Esophagus squamous epithelium (tissue), 5 donors: Measurements from ENCODE around the gene INPP4B. TPM values are rescaled to one million over a fixed set of nuclear protein-coding genes. Genes with fewer than 3 reads are reported as not detected.

Experiments
- DNase-seq: peaks from one replicate; lab custom pipeline; 2025; lab: John Stamatoyannopoulos, UW
- H3K27ac ChIP-seq, 4 donors: fragments of 200-600 bp; sonication (generic); one replicate each; pipeline ENCODE4 v1.5.1; 2016 to 2019; ENCODE audit warnings: mild to moderate bottlenecking in 1 of 4
- H3K27me3 ChIP-seq, 4 donors: fragments of 200-600 bp; sonication (generic); 1 replicate in 3 of 4; 2 replicates in 1 of 4; pipeline versions ENCODE4 v1.5.1 to v1.6.0; 2017 to 2021; ENCODE audit warnings: antibody characterized with exemption in 1 of 4
- H3K36me3 ChIP-seq, 3 donors: fragments of 200-600 bp; sonication (generic); one replicate each; pipeline ENCODE4 v1.5.1; 2016 to 2019
- H3K4me1 ChIP-seq, 3 donors: fragments of 200-600 bp; sonication (generic); one replicate each; pipeline ENCODE4 v1.5.1; 2017 to 2019
- H3K4me3 ChIP-seq, 4 donors: fragments of 200-600 bp; sonication (generic); 1 replicate in 3 of 4; 2 replicates in 1 of 4; pipeline ENCODE4 v1.5.1; 2016 to 2019; ENCODE audit warnings: mild to moderate bottlenecking in 2 of 4, moderate library complexity in 1 of 4
- H3K9me3 ChIP-seq, 3 donors: fragments of 200-600 bp; sonication (generic); one replicate each; pipeline ENCODE4 v1.5.1; 2016 to 2019
- POLR2A ChIP-seq, 4 donors: fragments of 450-650 bp; IDR thresholded peaks; one replicate each; pipeline ENCODE4 v1.6.1; 2017; ENCODE audit warnings: antibody characterized with exemption in 4 of 4, mild to moderate bottlenecking in 4 of 4, moderate library complexity in 3 of 4
- WGBS, 2 donors: methylation state at CpG; one replicate each; pipeline ENCODE4 v1.1.5; 2018; 5-methylcytosine and 5-hydroxymethylcytosine counted together
- intact Hi-C: fragments of 100-400 bp; cut with DNase I; formaldehyde crosslinking; loops from one replicate; pipeline ENCODE4 v1.15.0; 2022
- total RNA-seq, 4 donors: library from RNA; depleted of rRNA; stranded (reverse); fragments of >200 nt; gene quantifications; one replicate each; pipeline ENCODE4 v1.1.0, GENCODE V29; 2016
- TF ChIP-seq, protein P1 (sequence below), 6 experiments: fragments of 450-650 bp in 4 of 6; fragments of 200-600 bp in 2 of 6; sonication (generic) in 2 of 6; IDR thresholded peaks; one replicate each; pipeline ENCODE4 v1.5.1; 2016 to 2019; ENCODE audit warnings: antibody characterized with exemption in 6 of 6, mild to moderate bottlenecking in 4 of 6, moderate library complexity in 4 of 6
- donor health status: DM: yes; HTN: yes; CAD: no.

Gene INPP4B
- total RNA-seq, 4 donors from 2014 or later: 14.3 to 49.7 (median 21.3) TPM

DNA sequence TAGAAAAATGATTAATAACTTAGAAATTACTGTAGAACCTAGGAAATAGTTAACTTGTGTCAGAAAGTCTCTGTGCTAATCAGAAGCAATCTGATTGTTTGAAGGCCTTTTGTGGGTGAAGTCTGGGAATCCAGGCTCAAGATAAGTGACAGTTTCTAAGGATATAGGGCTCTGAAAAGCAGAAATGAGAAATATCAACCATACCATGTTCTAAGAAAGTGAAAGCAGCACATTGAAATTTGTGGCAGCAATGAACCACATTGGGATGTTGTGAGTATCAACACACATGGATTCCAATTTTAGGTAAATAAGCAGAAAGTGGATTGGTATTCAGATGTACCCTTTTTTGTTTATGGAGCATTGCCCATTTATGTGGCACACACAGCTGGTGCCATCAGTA lies 745.2 kb downstream of the INPP4B start:
- H3K36me3 ChIP-seq: no peaks in the 10 kb centered on the region
- no peaks in the 10 kb centered on the region for H3K9me3 ChIP-seq
- no peak overlapping the region for H3K27ac ChIP-seq
- no peak for DNase-seq
- intact Hi-C loops: no loop called here
- TF ChIP-seq POLR2A (IDR thresholded peaks at IDR 0.05): no peak
- H3K4me1 ChIP-seq: peaks cover 0 to 8% (median 0%) of the 10 kb centered on the region in 3 donors
- H3K4me3 ChIP-seq: no peak overlapping the region
- H3K27me3 ChIP-seq: no peaks in the 10 kb centered on the region

DNA sequence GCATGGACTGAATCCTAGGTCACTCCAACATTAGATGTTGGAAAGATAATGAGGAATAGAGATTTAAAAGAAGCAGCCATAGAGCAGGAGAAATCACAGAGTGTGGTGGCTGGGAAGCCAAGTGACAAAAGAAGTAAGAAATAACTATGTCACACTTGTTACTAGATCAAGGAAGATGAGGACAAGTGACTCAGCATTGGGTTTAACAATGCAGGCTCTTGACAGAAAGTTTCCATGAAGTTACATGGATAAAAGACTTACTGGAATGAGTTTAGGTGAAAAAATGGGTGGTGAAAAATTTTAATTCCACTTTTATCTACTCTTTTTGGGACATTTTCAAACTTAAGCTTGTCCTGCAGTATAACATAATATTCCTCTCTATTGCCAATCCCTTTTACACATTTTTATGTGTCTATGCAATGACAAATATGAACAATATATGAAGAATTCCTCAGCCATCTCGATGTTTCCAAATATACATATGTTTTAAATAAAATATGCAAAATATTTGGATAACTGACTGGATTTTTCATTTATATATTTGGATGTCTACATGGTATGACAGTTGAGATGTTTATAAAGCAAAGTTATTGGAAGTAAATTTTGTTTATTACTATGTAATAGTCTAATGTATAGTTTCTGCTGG lies 747.1 kb downstream of the INPP4B start:
- WGBS, 2 donors: 73 to 84% methylated on average over 1 of the region's 1 CpG
- Histone ChIP-seq H3K9me3 (no peaks in the 10 kb centered on the region), H3K27ac (no peak overlapping the region), H3K4me3 (no peak overlapping the region), H3K27me3 (no peaks in the 10 kb centered on the region), H3K36me3 (no peaks in the 10 kb centered on the region), H3K4me1 (peaks cover 0 to 24% (median 0%) of the 10 kb centered on the region in 3 donors)
- no peak for DNase-seq
- intact Hi-C loops: no loop called here
- TF ChIP-seq POLR2A (IDR thresholded peaks at IDR 0.05): no peak
- TF ChIP-seq, protein P1, sequence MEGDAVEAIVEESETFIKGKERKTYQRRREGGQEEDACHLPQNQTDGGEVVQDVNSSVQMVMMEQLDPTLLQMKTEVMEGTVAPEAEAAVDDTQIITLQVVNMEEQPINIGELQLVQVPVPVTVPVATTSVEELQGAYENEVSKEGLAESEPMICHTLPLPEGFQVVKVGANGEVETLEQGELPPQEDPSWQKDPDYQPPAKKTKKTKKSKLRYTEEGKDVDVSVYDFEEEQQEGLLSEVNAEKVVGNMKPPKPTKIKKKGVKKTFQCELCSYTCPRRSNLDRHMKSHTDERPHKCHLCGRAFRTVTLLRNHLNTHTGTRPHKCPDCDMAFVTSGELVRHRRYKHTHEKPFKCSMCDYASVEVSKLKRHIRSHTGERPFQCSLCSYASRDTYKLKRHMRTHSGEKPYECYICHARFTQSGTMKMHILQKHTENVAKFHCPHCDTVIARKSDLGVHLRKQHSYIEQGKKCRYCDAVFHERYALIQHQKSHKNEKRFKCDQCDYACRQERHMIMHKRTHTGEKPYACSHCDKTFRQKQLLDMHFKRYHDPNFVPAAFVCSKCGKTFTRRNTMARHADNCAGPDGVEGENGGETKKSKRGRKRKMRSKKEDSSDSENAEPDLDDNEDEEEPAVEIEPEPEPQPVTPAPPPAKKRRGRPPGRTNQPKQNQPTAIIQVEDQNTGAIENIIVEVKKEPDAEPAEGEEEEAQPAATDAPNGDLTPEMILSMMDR (IDR thresholded peaks at IDR 0.05): no peak

DNA sequence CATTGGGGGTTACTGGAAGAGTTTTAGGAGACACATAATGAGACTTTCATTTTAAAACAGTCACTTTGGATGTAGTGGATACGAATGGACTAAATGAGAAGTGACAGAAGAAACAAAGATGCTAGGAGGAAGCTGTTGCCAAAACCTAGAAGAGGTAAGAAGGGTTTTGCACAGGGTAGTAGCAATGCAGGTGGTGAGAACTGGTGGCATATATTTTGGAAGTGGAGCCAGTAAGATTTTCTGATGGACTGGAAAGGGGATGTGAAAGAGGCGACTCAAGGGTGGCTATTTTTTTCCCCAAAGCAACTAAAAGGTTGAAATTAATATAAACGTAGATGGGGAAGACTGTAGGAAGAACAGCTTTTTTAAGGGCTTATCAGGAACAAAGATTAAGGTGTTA lies 747.7 kb downstream of the INPP4B start:
- Histone ChIP-seq H3K4me1 (peaks cover 0 to 29% (median 0%) of the 10 kb centered on the region in 3 donors), H3K27me3 (no peaks in the 10 kb centered on the region), H3K36me3 (no peaks in the 10 kb centered on the region), H3K4me3 (no peak overlapping the region), H3K9me3 (no peaks in the 10 kb centered on the region), H3K27ac (no peak overlapping the region)
- no peak for DNase-seq
- 92 to 93% methylated on average over 3 of the region's 3 CpGs for WGBS, 2 donors
- no peak for TF ChIP-seq POLR2A (IDR thresholded peaks at IDR 0.05)
- TF ChIP-seq, protein P1 (IDR thresholded peaks at IDR 0.05): no peak
- intact Hi-C loops: no loop called here

DNA sequence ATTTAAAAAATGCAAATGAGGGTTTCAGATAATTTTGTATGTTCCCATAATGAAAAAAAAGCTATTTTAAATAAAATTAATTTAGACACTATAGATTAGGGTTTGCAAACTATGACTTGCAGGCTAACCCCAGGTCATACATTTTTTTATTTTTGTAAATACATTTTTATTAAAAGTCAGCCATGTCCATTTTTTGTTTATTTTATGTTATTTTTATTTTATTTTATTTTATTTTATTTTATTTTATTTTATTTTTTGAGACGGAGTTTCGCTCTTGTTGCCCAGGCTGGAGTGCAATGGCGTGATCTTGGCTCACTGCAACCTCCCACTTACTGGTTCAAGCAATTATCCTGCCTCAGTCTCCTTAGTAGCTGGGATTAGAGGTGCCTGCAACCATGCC lies 749.1 kb downstream of the INPP4B start:
- intact Hi-C loops: no loop called here
- no peak for TF ChIP-seq POLR2A (IDR thresholded peaks at IDR 0.05)
- TF ChIP-seq, protein P1 (IDR thresholded peaks at IDR 0.05): no peak
- WGBS, 2 donors: 75 to 97% methylated on average over 3 of the region's 3 CpGs

DNA sequence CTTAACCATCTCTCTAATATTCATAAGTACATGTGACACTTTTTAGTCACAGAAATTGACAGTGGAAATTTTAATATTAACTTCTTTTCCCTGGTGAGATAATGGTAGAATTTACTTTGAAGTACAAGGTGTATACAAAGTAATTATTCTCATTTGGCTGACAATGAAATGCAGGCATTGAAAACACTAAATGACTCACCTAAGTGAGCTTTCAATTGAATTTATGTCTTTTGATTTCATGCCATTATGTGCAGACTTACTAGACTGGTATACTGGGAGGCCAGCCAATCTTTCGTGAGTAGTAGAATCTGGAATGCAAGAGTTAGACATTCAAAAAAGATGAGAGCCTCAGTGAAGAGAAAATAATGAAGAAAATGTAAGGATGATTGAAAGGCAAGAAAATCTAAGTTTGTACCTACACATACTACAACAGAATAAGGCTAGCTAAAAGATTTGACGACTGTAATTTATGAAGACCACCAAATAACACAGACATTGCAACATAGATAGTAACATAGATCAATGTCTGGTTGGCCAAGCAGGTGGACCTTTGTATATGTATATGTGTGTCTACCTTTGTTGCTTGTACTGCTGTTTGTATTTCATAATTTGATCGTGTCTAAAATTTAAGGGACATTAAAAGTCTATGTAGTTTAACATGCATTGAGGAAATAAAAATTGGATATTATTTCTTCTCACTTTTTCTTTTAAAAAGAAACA lies 750.1 kb downstream of the INPP4B start:
- no peaks in the 10 kb centered on the region for H3K9me3 ChIP-seq
- H3K27ac ChIP-seq: no peak overlapping the region
- H3K27me3 ChIP-seq: no peaks in the 10 kb centered on the region
- TF ChIP-seq, protein P1 (IDR thresholded peaks at IDR 0.05): no peak
- TF ChIP-seq POLR2A (IDR thresholded peaks at IDR 0.05): no peak
- H3K4me1 ChIP-seq: peaks cover 0 to 52% (median 8%) of the 10 kb centered on the region in 3 donors
- intact Hi-C loops: no loop called here
- 36 to 52% methylated on average over 3 of the region's 3 CpGs for WGBS, 2 donors
- H3K4me3 ChIP-seq: no peak overlapping the region
- H3K36me3 ChIP-seq: no peaks in the 10 kb centered on the region
- no peak for DNase-seq

More for the DNA sequence above, 749.1 kb downstream of the INPP4B start:
- peaks cover 0 to 42% (median under 1%) of the 10 kb centered on the region in 3 donors for H3K4me1 ChIP-seq
- H3K36me3 ChIP-seq: no peaks in the 10 kb centered on the region
- no peaks in the 10 kb centered on the region for H3K27me3 ChIP-seq
- no peak overlapping the region for H3K4me3 ChIP-seq
- no peaks in the 10 kb centered on the region for H3K9me3 ChIP-seq
- DNase-seq: no peak
- no peak overlapping the region for H3K27ac ChIP-seq
